CD4-positive, alpha-beta T cell (primary cell): ENCODE data around the gene EPSTI1. TPM values are rescaled to one million over a fixed set of nuclear protein-coding genes. Genes with fewer than 3 reads are reported as not detected.

Experiments
- ATAC-seq: fragments of 200-7000 bp; cut with Tn5 transposase; one replicate; pipeline ENCODE4 v1.10.0; 2022; ENCODE audit warnings: mild to moderate bottlenecking; ENCODE audit not compliant: poor library complexity
- CTCF ChIA-PET: fragments of 350-600 bp; sonication (Branson Sonifier 250); formaldehyde crosslinking; loops from one replicate; lab custom pipeline; 2021; ENCODE audit warnings: antibody characterized with exemption, inconsistent platforms; lab: Charles Lee
- POLR2A ChIA-PET: fragments of 350-600 bp; sonication (Branson Sonifier 250); formaldehyde crosslinking; loops from one replicate; lab custom pipeline; 2021; ENCODE audit warnings: antibody characterized with exemption, inconsistent platforms; lab: Charles Lee
- DNase-seq, 14 experiments: peaks; one replicate each; pipeline ENCODE4 v3.0.0-alpha.2; 2013 to 2020; ENCODE audit warnings: mixed read lengths in 2 of 14
- H3K27ac ChIP-seq, 2 donors: one replicate each; pipeline versions ENCODE4 v1.5.1 to v1.7.0; 2013; ENCODE audit warnings: low read length in 2 of 2, low read depth in 1 of 2, mild to moderate bottlenecking in 1 of 2
- H3K27me3 ChIP-seq, 2 experiments: 1 replicate in 1 of 2; 2 replicates in 1 of 2; pipeline versions ENCODE4 v1.6.1 to v1.7.0; 2013; ENCODE audit warnings: low read length in 2 of 2, control low read depth in 1 of 2, mild to moderate bottlenecking in 1 of 2, moderate library complexity in 1 of 2; ENCODE audit not compliant: insufficient read depth in 2 of 2, control insufficient read depth in 1 of 2
- H3K36me3 ChIP-seq: one replicate; pipeline ENCODE4 v1.6.1; 2013; ENCODE audit warnings: low read length, control low read depth; ENCODE audit not compliant: insufficient read depth
- H3K4me1 ChIP-seq: one replicate; pipeline ENCODE4 v1.6.1; 2013; ENCODE audit warnings: low read length, control low read depth; ENCODE audit not compliant: insufficient read depth
- H3K4me3 ChIP-seq: one replicate; pipeline ENCODE4 v1.5.1; 2013; ENCODE audit warnings: mild to moderate bottlenecking, low read length, moderate library complexity
- H3K9me3 ChIP-seq, 2 experiments: 1 replicate in 1 of 2; 2 replicates in 1 of 2; pipeline versions ENCODE4 v1.6.1 to v1.7.0; 2013; ENCODE audit warnings: low read length in 2 of 2, mild to moderate bottlenecking in 2 of 2, control low read depth in 1 of 2, moderate library complexity in 1 of 2; ENCODE audit not compliant: control insufficient read depth in 1 of 2, insufficient read depth in 1 of 2
- H3K27ac Mint-ChIP-seq: one replicate; pipeline ENCODE4 v1.8.0; 2020; ENCODE audit warnings: mixed read lengths
- H3K27me3 Mint-ChIP-seq: one replicate; pipeline ENCODE4 v1.8.0; 2021; ENCODE audit warnings: mixed read lengths
- H3K36me3 Mint-ChIP-seq: one replicate; pipeline ENCODE4 v1.8.0; 2021; ENCODE audit warnings: low read depth, mixed read lengths
- H3K4me1 Mint-ChIP-seq: one replicate; pipeline ENCODE4 v1.8.0; 2021; ENCODE audit warnings: low read depth, mixed read lengths
- H3K4me3 Mint-ChIP-seq: one replicate; pipeline ENCODE4 v1.8.0; 2020; ENCODE audit warnings: mild to moderate bottlenecking, mixed read lengths
- H3K9me3 Mint-ChIP-seq: one replicate; pipeline ENCODE4 v1.8.0; 2020; ENCODE audit warnings: mixed read lengths
- intact Hi-C, 2 experiments: fragments of 100-400 bp; cut with DNase I in 1 of 2; cut with micrococcal nuclease in 1 of 2; formaldehyde crosslinking; loops; one replicate each; pipeline versions ENCODE4 v1.15.1 to v1.9.0; 2023 to 2025; cut with DNase I, micrococcal nuclease
- total RNA-seq, 174 experiments: library from RNA in 2 of 174; stranded (reverse) in 2 of 174; gene quantifications; one replicate each; pipeline ENCODE4 v1.2.3 and lab custom pipeline; 2021 to 2026
- TF ChIP-seq, protein P1 (sequence below): fragments of 200-600 bp; IDR thresholded peaks from one replicate; pipeline ENCODE4 v1.8.0; 2022; ENCODE audit warnings: antibody characterized with exemption, mild to moderate bottlenecking

The EPSTI1 gene
- total RNA-seq, 2 experiments from 2014 or later: 23.5 to 24.5 TPM

DNA sequence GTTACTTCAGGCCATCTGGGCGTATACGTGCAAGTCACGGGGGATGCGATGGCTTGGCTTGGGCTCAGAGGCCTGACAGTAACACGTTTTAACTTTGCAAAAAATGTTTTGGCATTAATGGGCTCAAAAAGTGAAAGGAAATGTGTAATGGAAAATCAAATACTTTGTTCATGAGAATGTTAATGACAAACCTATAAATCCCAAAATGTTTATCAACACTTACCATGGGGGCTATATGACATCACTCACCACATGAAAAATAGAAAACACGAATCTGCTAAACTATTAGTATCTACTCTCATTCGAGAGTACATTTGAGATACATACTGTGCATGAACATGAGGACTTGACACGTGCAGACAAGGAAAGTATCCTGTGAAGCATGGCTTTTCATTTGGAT lies 119.0 kb downstream of the EPSTI1 start:
- no peaks in the 10 kb centered on the region for H3K36me3 Mint-ChIP-seq
- H3K27ac ChIP-seq: no peak overlapping the region
- POLR2A ChIA-PET: no interaction called here
- ATAC-seq (no peak), DNase-seq (no peak)
- H3K27ac Mint-ChIP-seq: no peak overlapping the region
- H3K4me1 ChIP-seq: no peaks in the 10 kb centered on the region
- no peaks in the 10 kb centered on the region for H3K27me3 Mint-ChIP-seq
- CTCF ChIA-PET: no interaction called here
- no peak overlapping the region for H3K4me3 ChIP-seq
- no peak overlapping the region for H3K4me3 Mint-ChIP-seq
- H3K4me1 Mint-ChIP-seq: no peaks in the 10 kb centered on the region
- intact Hi-C loops: no loop called here
- H3K9me3 Mint-ChIP-seq: no peaks in the 10 kb centered on the region
- TF ChIP-seq, protein P1, sequence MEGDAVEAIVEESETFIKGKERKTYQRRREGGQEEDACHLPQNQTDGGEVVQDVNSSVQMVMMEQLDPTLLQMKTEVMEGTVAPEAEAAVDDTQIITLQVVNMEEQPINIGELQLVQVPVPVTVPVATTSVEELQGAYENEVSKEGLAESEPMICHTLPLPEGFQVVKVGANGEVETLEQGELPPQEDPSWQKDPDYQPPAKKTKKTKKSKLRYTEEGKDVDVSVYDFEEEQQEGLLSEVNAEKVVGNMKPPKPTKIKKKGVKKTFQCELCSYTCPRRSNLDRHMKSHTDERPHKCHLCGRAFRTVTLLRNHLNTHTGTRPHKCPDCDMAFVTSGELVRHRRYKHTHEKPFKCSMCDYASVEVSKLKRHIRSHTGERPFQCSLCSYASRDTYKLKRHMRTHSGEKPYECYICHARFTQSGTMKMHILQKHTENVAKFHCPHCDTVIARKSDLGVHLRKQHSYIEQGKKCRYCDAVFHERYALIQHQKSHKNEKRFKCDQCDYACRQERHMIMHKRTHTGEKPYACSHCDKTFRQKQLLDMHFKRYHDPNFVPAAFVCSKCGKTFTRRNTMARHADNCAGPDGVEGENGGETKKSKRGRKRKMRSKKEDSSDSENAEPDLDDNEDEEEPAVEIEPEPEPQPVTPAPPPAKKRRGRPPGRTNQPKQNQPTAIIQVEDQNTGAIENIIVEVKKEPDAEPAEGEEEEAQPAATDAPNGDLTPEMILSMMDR: no peak
- no peaks in the 10 kb centered on the region for H3K27me3 ChIP-seq
- H3K36me3 ChIP-seq: no peaks in the 10 kb centered on the region
- H3K9me3 ChIP-seq: no peaks in the 10 kb centered on the region

DNA sequence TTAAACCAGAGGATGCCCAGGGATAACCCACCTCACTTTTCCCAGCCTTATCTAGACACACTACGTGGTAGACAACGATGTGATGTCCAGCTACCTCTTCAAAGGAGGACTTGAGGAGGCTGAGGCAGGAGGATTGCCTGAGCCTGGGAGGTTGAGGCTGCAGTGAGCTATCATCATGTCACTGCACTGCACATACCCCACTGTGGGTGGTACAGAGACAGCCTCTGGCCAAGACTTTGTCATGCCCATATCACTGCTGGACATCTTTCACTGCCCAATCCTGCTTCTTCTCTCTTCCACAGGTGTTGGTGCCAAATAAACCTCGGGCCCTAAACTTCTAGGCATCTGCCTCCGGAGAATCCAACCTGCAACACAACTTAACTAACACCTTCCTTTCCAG lies 124.8 kb downstream of the EPSTI1 start:
- Mint-ChIP-seq H3K27ac (no peak overlapping the region), H3K36me3 (no peaks in the 10 kb centered on the region), H3K9me3 (no peaks in the 10 kb centered on the region), H3K27me3 (peaks cover 4% of the 10 kb centered on the region), H3K4me3 (no peak overlapping the region), H3K4me1 (no peaks in the 10 kb centered on the region)
- TF ChIP-seq, protein P1: no peak
- ChIA-PET POLR2A (no interaction called here), CTCF (no interaction called here)
- intact Hi-C loops: no loop called here
- no peaks in the 10 kb centered on the region for H3K9me3 ChIP-seq
- DNase-seq: no peak
- H3K36me3 ChIP-seq: no peaks in the 10 kb centered on the region
- no peak overlapping the region for H3K4me3 ChIP-seq
- no peaks in the 10 kb centered on the region for H3K4me1 ChIP-seq
- ATAC-seq: no peak
- H3K27me3 ChIP-seq: no peaks in the 10 kb centered on the region
- no peak overlapping the region for H3K27ac ChIP-seq

DNA sequence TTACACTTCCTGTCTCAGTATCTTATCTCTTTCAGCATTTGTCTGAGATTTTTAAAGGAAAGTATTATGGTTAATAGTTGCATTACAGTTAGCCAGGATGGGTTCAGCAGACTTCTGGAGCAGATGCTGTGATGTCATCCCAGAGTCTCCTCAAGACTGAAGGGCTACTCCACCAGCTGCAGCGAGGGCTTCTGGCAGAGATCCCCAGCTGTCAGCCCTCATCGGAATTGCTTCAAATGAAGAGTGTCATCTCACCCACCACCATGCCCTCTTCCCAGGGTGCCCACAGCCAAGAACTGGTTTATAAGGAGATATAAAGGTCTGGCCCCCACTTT lies 126.3 kb downstream of the EPSTI1 start:
- H3K4me3 ChIP-seq: no peak overlapping the region
- no peaks in the 10 kb centered on the region for H3K4me1 ChIP-seq
- H3K9me3 Mint-ChIP-seq: no peaks in the 10 kb centered on the region
- H3K4me1 Mint-ChIP-seq: no peaks in the 10 kb centered on the region
- peaks cover 9% of the 10 kb centered on the region for H3K27me3 Mint-ChIP-seq
- ChIA-PET CTCF (no interaction called here), POLR2A (no interaction called here)
- no peak overlapping the region for H3K27ac ChIP-seq
- DNase-seq (no peak), ATAC-seq (no peak)
- intact Hi-C loops: no loop called here
- H3K4me3 Mint-ChIP-seq: no peak overlapping the region
- no peak overlapping the region for H3K27ac Mint-ChIP-seq
- H3K9me3 ChIP-seq: no peaks in the 10 kb centered on the region
- no peaks in the 10 kb centered on the region for H3K27me3 ChIP-seq
- no peaks in the 10 kb centered on the region for H3K36me3 Mint-ChIP-seq
- H3K36me3 ChIP-seq: no peaks in the 10 kb centered on the region
- TF ChIP-seq, protein P1: no peak
